HG03025 (cell line): ENCODE measurements around the gene CTRB2.

ENCODE experiments used
- ATAC-seq: cut with Tn5 transposase; IDR thresholded peaks from one replicate; pipeline ENCODE4 v1.9.1; 2021; ENCODE audit warnings: mild to moderate bottlenecking, moderate library complexity; ENCODE audit not compliant: unreplicated experiment, low FRiP score

The CTRB2 gene

DNA sequence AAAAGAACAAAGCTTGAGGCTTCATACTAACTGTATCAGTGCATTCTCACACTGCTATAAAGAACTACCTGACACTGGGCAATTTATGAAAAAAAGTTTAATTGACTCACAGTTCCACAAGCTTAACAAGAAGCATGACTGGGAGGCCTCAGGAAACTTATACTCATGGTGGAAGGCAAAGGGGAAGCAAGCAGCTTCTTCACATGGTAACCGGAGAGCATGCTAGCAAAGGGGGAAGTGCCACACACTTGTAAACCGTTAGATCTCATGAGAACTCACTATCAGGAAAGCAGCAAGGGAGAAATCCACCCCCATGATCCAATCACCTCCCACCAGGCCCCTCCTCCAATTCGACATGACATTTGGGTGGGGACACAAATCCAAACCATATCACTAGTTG, 25.3 kb downstream of the CTRB2 start:
- ATAC-seq: no peak

- no peak for ATAC-seq
These were observed 27.8 kb downstream of the CTRB2 start for GRCh38 chr16:75179208-75179607.

DNA sequence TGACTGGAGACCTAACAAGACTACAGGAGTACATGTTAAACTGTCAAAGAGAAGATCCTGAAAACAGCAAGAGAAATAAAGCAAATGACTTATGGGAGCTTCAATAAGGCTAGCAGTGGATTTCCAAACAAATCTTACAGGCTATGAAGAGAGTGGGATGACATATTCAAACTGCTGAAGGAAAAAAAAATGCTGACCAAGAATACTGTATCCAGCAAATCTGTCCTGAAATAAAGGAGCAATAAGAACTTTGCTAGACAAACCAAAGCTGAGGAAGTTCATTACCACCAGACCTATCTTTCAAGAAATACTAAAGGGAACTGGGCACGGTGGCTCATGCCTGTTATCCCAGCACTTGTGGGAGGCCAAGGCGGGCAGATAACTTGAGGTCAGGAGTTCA, 30.0 kb downstream of the CTRB2 start:
- ATAC-seq: no peak

- ATAC-seq: no peak
These were observed 31.9 kb downstream of the CTRB2 start for GRCh38 chr16:75175074-75175473.

DNA sequence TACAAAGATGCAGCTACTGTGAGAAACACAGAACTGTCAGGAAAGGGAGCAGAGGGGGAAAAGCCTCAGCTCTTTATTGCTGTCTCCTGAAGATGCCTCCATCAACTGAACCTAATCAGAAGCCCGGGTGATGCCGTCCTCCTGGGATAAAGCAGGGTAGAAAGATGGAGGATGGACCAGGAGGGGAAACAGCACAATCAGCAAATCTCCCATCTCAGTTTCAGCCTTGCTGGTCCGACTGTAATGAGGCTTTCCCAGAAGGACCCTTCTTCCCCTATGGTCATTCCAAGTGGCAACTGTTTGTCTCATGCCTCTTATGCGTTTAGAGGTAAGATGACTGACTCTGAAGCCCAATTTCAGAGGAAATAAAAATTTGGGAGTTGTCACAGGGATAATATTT, 34.4 kb downstream of the CTRB2 start:
- ATAC-seq: no peak

DNA sequence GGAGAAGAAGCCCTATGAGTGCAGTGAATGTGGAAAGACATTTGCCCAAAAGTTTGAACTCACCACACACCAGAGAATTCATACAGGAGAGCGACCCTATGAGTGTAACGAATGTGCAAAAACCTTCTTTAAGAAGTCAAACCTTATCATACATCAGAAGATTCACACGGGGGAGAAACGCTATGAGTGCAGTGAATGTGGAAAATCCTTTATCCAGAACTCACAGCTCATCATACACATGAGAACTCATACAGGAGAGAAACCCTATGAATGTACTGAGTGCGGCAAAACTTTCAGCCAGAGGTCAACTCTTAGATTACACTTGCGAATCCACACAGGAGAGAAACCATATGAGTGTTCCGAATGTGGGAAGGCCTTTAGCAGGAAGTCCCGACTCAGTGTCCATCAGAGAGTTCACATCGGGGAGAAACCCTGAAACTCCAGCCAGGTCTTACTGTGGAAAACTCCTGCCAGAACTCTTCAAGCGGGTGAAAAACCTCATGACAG, 37.0 kb downstream of the CTRB2 start:
- no peak for ATAC-seq

DNA sequence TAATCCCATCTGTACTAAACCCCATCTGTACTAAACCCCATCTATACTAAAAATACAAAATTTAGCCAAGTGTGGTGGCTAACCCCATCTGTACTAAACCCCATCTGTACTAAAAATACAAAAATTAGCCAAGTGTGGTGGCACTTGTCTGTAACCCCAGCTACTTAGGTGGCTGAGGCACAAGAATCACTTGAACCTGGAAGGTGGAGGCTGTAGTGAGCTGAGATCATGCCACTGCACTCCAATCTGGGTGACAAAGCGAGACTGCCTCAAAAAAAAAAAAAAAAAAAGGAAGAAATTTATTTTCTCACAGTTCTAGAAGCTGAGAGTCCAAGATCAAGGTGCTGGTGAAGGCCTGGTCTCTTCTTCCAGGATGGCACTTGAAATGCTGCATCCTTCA, 46.6 kb downstream of the CTRB2 start:
- no peak for ATAC-seq
